ENCODE measurements around the gene PLXNA4.

Gene PLXNA4

GRCh38 chr7:132333301-132333700, 243.0 kb downstream of the PLXNA4 start:
- no peak for TF ChIP-seq CTCF (IDR thresholded peaks at IDR 0.05; ENCODE audit: low read depth, low read length)
- DNase-seq (ENCODE audit: low read depth, low spot score), result no peak
- in situ Hi-C loops (cut with HindIII; ENCODE audit: low sequenced_read_pairs), result no loop called here
- H3K4me3 ChIP-seq (ENCODE audit: low read depth, low read length), result no peak overlapping the region

DNA sequence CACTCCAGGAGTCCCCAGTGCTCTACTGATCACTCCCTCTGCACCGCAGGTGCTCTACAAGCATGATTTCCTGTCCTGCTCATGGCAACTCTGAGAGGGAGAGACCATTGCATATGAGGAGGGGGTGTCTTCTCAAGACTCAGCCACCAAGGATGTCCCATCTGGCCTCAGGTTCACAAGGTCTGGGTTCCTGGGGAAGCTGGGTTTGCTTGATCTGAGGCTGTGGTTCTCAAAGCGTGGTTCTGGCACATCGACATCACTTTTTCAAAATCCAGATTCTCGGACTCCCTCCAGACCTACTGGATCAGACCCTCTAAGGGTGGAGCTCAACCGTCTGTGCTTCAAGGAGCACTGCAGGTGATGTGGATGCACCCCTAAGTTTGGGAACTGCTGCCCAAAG, 247.5 kb downstream of the PLXNA4 start:
- no peak overlapping the region for H3K4me3 ChIP-seq (ENCODE audit: low read depth, low read length)
- no peak for TF ChIP-seq CTCF (IDR thresholded peaks at IDR 0.05; ENCODE audit: low read depth, low read length)
- no peak for DNase-seq (ENCODE audit: low read depth, low spot score)
- in situ Hi-C loops (cut with HindIII; ENCODE audit: low sequenced_read_pairs), result no loop called here

DNA sequence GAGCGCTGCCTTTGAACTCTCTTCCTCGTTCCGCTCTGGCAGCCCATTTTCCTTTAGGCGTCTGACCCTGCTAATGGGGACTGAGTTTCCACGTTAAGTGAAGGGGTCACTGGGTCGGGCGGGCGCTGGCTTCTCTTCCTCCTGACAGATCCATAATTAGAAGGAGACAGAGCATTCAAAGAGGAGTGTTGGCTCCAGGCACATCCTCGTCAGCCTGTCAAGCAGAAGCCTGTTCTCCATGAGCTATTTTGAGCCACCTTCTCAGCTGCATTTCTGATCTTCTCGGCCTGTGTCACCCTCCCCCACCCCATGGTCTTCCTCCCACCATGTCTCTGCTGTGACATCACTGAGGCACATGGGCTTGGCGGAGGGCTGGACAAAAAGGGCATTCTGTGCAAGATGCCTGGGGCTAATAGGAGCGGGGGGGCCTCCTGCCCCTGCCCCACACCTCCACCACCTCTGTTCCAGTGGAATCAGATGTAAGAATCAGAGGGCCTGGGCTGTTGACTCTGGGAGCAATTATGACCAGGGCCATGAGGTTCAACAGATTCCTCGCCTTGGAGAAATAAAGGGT, 248.1 kb downstream of the PLXNA4 start:
- no peak for TF ChIP-seq CTCF (IDR thresholded peaks at IDR 0.05; ENCODE audit: low read depth, low read length)
- no peak overlapping the region for H3K4me3 ChIP-seq (ENCODE audit: low read depth, low read length)
- no peak for DNase-seq (ENCODE audit: low read depth, low spot score)
- in situ Hi-C loops (cut with HindIII; ENCODE audit: low sequenced_read_pairs), result no loop called here

- no peak for TF ChIP-seq CTCF (IDR thresholded peaks at IDR 0.05; ENCODE audit: low read depth, low read length)
- in situ Hi-C loops (cut with HindIII; ENCODE audit: low sequenced_read_pairs), result no loop called here
- no peak overlapping the region for H3K4me3 ChIP-seq (ENCODE audit: low read depth, low read length)
- DNase-seq (ENCODE audit: low read depth, low spot score), result no peak
Observed at GRCh38 chr7:132326878-132327589, 249.2 kb downstream of the PLXNA4 start.

- DNase-seq (ENCODE audit: low read depth, low spot score), result no peak
- in situ Hi-C loops (cut with HindIII; ENCODE audit: low sequenced_read_pairs), result no loop called here
- H3K4me3 ChIP-seq (ENCODE audit: low read depth, low read length), result no peak overlapping the region
- no peak for TF ChIP-seq CTCF (IDR thresholded peaks at IDR 0.05; ENCODE audit: low read depth, low read length)
Observed at GRCh38 chr7:132322970-132323369, 253.3 kb downstream of the PLXNA4 start.

DNA sequence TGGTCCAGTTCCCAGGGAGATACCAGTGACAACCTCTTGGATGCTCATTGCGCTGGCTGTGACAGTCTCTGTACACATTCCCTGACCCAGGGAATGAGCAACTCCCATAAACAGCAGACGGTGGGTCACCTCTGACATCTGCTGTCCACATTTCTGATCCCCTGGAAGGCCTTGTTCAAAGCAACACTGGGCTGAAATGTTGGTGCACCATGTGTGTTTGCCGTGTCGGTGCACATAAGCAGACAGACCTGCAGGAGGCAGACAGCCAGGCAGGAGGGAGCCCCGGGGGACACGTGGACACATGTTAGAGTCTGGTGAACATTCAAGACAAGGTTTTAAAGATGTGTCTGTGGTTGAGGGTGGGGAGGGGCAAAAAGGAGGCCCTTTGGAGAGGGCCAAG, 254.9 kb downstream of the PLXNA4 start:
- DNase-seq (ENCODE audit: low read depth, low spot score), result peak; percentile 20
- TF ChIP-seq CTCF (IDR thresholded peaks at IDR 0.05; ENCODE audit: low read depth, low read length), result peak; percentile 30

More for the DNA sequence above, 254.9 kb downstream of the PLXNA4 start:
- in situ Hi-C loops (cut with HindIII; ENCODE audit: low sequenced_read_pairs), result no loop called here
- no peak overlapping the region for H3K4me3 ChIP-seq (ENCODE audit: low read depth, low read length)

All from astrocyte of the spinal cord (primary cell).